ENCODE measurements around the gene SPINDOC. TPM values are rescaled to one million over a fixed set of nuclear protein-coding genes. Genes with fewer than 3 reads are reported as not detected.

Gene SPINDOC
- total and polyA plus RNA-seq, 9 of the 15 experiments (the other 6 are each of a cell fraction or from before 2014, with no cell fraction given) = 0.70 to 36.3 (median 19.6) TPM

DNA sequence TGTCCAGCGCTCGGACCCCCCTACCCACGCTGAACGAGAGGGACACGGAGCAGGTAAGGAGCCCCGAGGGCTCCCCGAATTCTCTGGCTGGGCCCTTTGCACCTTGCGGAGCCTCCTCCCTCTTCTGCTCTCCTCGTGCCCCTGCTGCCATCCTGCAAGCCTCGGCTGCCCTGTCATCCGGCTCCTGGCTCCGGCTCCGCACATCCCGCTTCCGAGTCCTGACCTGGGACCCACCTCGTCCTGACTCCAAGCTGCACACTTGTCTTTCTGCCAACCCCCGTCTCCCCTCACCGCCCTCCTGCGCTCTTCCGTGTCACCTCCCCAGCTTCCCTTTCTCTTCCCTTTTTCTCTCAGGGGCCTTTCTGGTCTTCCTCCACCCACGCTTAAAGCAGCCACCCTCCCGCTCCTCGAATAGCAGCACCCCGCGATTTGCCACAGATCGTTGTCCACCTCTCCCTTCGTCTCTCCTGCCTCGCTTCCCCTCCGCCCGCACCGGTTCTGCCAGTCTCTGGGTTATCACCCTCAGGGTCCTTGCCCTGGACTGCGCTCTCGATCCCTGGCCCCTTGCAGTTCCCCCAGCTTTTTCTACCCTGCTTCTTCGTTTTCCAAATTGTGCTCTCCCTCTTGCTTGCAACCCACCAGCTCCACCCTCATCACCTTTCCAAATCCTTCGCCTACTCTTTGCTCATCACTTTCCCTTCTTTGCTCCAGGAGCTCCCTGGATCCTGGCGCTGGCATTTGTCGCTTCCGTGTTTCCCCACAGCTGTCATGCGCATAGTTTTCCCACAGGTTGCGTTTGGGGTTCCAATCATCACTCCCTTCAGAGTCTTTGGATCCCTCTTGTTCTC is 26.5 kb downstream of the SPINDOC start (continued):
- TF ChIP-seq RREB1 (CRISPR knock-in tag; IDR thresholded peaks at IDR 0.05) (no peak), KLF16 (IDR thresholded peaks at IDR 0.05) (no peak), ZBTB1 (CRISPR knock-in tag; IDR thresholded peaks at IDR 0.05; ENCODE audit: borderline replicate concordance, low read depth) (0 out of 2 replicates have a peak, but pooled peaks have one; percentile 3), ZNF57 (CRISPR knock-in tag; IDR thresholded peaks at IDR 0.05) (no peak), SMARCA4 (IDR thresholded peaks at IDR 0.05) (0 out of 2 replicates have a peak, but pooled peaks have one; percentile 44), PURB (CRISPR knock-in tag; IDR thresholded peaks at IDR 0.05; ENCODE audit: low read depth) (no peak), TBL1XR1 (IDR thresholded peaks at IDR 0.05; ENCODE audit: low read length in 2 of 2) (0 out of 4 replicates have a peak, but pooled peaks of 1 of the 2 experiments have one; percentile 30), BCLAF1 (IDR thresholded peaks at IDR 0.05; ENCODE audit: borderline replicate concordance in 1 of 2, control insufficient read depth in 1 of 2, low read depth in 2 of 2, low read length in 1 of 2) (no peak), PHF8 (IDR thresholded peaks at IDR 0.05; ENCODE audit: borderline replicate concordance, low read length) (peak; percentile 1; the same call in 1 of the 2 replicates), SREBF2 (CRISPR knock-in tag; IDR thresholded peaks at IDR 0.05) (no peak), MEF2A (IDR thresholded peaks at IDR 0.05; ENCODE audit: control insufficient read depth, low read depth, low read length) (no peak)
- TF ChIP-seq, protein P1, sequence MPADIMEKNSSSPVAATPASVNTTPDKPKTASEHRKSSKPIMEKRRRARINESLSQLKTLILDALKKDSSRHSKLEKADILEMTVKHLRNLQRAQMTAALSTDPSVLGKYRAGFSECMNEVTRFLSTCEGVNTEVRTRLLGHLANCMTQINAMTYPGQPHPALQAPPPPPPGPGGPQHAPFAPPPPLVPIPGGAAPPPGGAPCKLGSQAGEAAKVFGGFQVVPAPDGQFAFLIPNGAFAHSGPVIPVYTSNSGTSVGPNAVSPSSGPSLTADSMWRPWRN (IDR thresholded peaks at IDR 0.05; ENCODE audit: low read depth) = no peak
- TF ChIP-seq, protein P2, sequence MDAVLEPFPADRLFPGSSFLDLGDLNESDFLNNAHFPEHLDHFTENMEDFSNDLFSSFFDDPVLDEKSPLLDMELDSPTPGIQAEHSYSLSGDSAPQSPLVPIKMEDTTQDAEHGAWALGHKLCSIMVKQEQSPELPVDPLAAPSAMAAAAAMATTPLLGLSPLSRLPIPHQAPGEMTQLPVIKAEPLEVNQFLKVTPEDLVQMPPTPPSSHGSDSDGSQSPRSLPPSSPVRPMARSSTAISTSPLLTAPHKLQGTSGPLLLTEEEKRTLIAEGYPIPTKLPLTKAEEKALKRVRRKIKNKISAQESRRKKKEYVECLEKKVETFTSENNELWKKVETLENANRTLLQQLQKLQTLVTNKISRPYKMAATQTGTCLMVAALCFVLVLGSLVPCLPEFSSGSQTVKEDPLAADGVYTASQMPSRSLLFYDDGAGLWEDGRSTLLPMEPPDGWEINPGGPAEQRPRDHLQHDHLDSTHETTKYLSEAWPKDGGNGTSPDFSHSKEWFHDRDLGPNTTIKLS (IDR thresholded peaks at IDR 0.05; ENCODE audit: borderline replicate concordance, low read depth) = no peak

Measured in K562 (cell line).